Right cardiac atrium (tissue), 5 donors: Measurements from ENCODE around the gene FIGNL1. TPM values are rescaled to one million over a fixed set of nuclear protein-coding genes. Genes with fewer than 3 reads are reported as not detected.

Experiments used
- ATAC-seq, 2 donors: fragments of 200-7000 bp; cut with Tn5 transposase; one replicate each; pipeline versions ENCODE4 v1.8.0 to v1.9.1; 2020; ENCODE audit warnings: moderate library complexity in 2 of 2, mild to moderate bottlenecking in 1 of 2
- DNase-seq, 3 donors: peaks; one replicate each; pipeline ENCODE4 v3.0.0-alpha.2; 2020
- H3K27ac ChIP-seq: one replicate; pipeline ENCODE4 v1.5.1; 2013; ENCODE audit warnings: mild to moderate bottlenecking, low read length, control low read depth, moderate library complexity
- H3K27me3 ChIP-seq: one replicate; pipeline ENCODE4 v1.6.1; 2013; ENCODE audit not compliant: control insufficient read depth, insufficient read depth
- H3K4me1 ChIP-seq: one replicate; pipeline ENCODE4 v1.6.1; 2013; ENCODE audit warnings: low read length; ENCODE audit not compliant: control insufficient read depth, insufficient read depth
- H3K4me3 ChIP-seq: one replicate; pipeline ENCODE4 v1.5.1; 2013; ENCODE audit warnings: low read length, control low read depth
- H3K9me3 ChIP-seq: one replicate; pipeline ENCODE4 v1.6.1; 2013; ENCODE audit warnings: low read length; ENCODE audit not compliant: control insufficient read depth
- WGBS: extraction: QIAGEN DNeasy Blood & Tissue Kit; methylation state at CpG from one replicate; pipeline ENCODE4 v1.1.7; 2013; 5-methylcytosine and 5-hydroxymethylcytosine counted together
- intact Hi-C, 4 donors: fragments of 100-400 bp; cut with DNase I; formaldehyde crosslinking; loops; one replicate each; pipeline versions ENCODE4 v1.11.0 to v1.14.0; 2022 to 2023
- polyA plus RNA-seq: library from polyadenylated mRNA; stranded (reverse); fragments of 200-250 nt; gene quantifications from one replicate; pipeline ENCODE4 v1.2.3, GENCODE V29; 2013
- total RNA-seq, 4 donors: library from RNA; stranded (reverse); fragmentation: NEBNext Ultra II Directional; extraction: Animal tissue kit (Norgen Biotek cat#: 25700); gene quantifications; one replicate each; pipeline ENCODE4 v1.2.1, GENCODE V29; 2021
- donor health status: healthy with polysubstance abuse.
- donor health status: DM: no; HTN: yes; CAD: no.
- donor health status: DM: no; HTN: no; CAD: no.
- donor health status: DM: no; HTN: yes; CAD: no; lungs with severe emphysema.
- donor health status: DM: yes; HTN: yes; CAD: no.

The FIGNL1 gene
- total and polyA plus RNA-seq, 5 donors: 3.4 to 5.7 (median 4.6) TPM

GRCh38 chr7:50455658-50456057 is 5.5 kb upstream of the FIGNL1 start:
- H3K4me3 ChIP-seq: no peak overlapping the region
- peaks cover 1% of the 10 kb centered on the region for H3K4me1 ChIP-seq
- no peaks in the 10 kb centered on the region for H3K27me3 ChIP-seq
- ATAC-seq: no peak
- intact Hi-C loops: no loop called here
- H3K9me3 ChIP-seq: no peaks in the 10 kb centered on the region
- DNase-seq: no peak
- no peak overlapping the region for H3K27ac ChIP-seq

GRCh38 chr7:50454968-50455367 is 4.8 kb upstream of the FIGNL1 start:
- Histone ChIP-seq H3K4me1 (peaks cover 1% of the 10 kb centered on the region), H3K27me3 (no peaks in the 10 kb centered on the region), H3K27ac (no peak overlapping the region), H3K4me3 (no peak overlapping the region), H3K9me3 (no peaks in the 10 kb centered on the region)
- DNase-seq: no peak
- 60% methylated on average over 5 of the region's 5 CpGs for WGBS
- ATAC-seq: no peak
- intact Hi-C loops: no loop called here

- ATAC-seq (peak; percentile 36 to 55), DNase-seq (peak in 2 of 3 donors; percentile 68 to 69)
- Histone ChIP-seq H3K4me3 (peak overlapping the region; percentile 73), H3K27me3 (no peaks in the 10 kb centered on the region), H3K9me3 (no peaks in the 10 kb centered on the region), H3K27ac (no peak overlapping the region), H3K4me1 (no peaks in the 10 kb centered on the region)
- intact Hi-C loops: no loop called here
- 19% methylated on average over 32 of the region's 32 CpGs for WGBS
Observed at GRCh38 chr7:50450590-50451032, 461 bp upstream of the FIGNL1 start.

GRCh38 chr7:50449501-50449880 is 659 bp downstream of the FIGNL1 start:
- DNase-seq (no peak), ATAC-seq (no peak)
- 15% methylated on average over 5 of the region's 5 CpGs for WGBS
- no peaks in the 10 kb centered on the region for H3K9me3 ChIP-seq
- intact Hi-C loops: no loop called here
- H3K27me3 ChIP-seq: no peaks in the 10 kb centered on the region
- H3K4me3 ChIP-seq: peak overlapping the region; percentile 73
- no peaks in the 10 kb centered on the region for H3K4me1 ChIP-seq
- no peak overlapping the region for H3K27ac ChIP-seq

- no peaks in the 10 kb centered on the region for H3K27me3 ChIP-seq
- DNase-seq (no peak), ATAC-seq (no peak)
- H3K9me3 ChIP-seq: no peaks in the 10 kb centered on the region
- no peak overlapping the region for H3K27ac ChIP-seq
- no peak overlapping the region for H3K4me3 ChIP-seq
- intact Hi-C loops: no loop called here
- H3K4me1 ChIP-seq: no peaks in the 10 kb centered on the region
Observed at GRCh38 chr7:50448823-50449222, 1.3 kb downstream of the FIGNL1 start.

- no peaks in the 10 kb centered on the region for H3K9me3 ChIP-seq
- no peak for DNase-seq
- H3K4me1 ChIP-seq: no peaks in the 10 kb centered on the region
- no peak overlapping the region for H3K4me3 ChIP-seq
- intact Hi-C loops: no loop called here
- no peak for ATAC-seq
- no peaks in the 10 kb centered on the region for H3K27me3 ChIP-seq
- 78% methylated on average over 4 of the region's 4 CpGs for WGBS
- H3K27ac ChIP-seq: no peak overlapping the region
Observed at GRCh38 chr7:50446542-50446960, 3.6 kb downstream of the FIGNL1 start.

- Histone ChIP-seq H3K4me3 (no peak overlapping the region), H3K27ac (no peak overlapping the region), H3K27me3 (no peaks in the 10 kb centered on the region), H3K9me3 (no peaks in the 10 kb centered on the region), H3K4me1 (no peaks in the 10 kb centered on the region)
- DNase-seq (no peak), ATAC-seq (no peak)
- WGBS: 74% methylated on average over 3 of the region's 3 CpGs
- intact Hi-C loops: no loop called here
Observed at GRCh38 chr7:50436133-50436806, 13.9 kb downstream of the FIGNL1 start.

- Histone ChIP-seq H3K27me3 (no peaks in the 10 kb centered on the region), H3K4me1 (no peaks in the 10 kb centered on the region), H3K4me3 (no peak overlapping the region), H3K9me3 (no peaks in the 10 kb centered on the region), H3K27ac (no peak overlapping the region)
- intact Hi-C loops: no loop called here
- WGBS: 72% methylated on average over 4 of the region's 4 CpGs
- DNase-seq: no peak
- ATAC-seq: no peak
Observed at GRCh38 chr7:50431722-50432305, 18.3 kb downstream of the FIGNL1 start.

- no peaks in the 10 kb centered on the region for H3K27me3 ChIP-seq
- 80% methylated on average over 2 of the region's 2 CpGs for WGBS
Observed at GRCh38 chr7:50431316-50431715, 18.8 kb downstream of the FIGNL1 start.

GRCh38 chr7:50428911-50429310 is 21.2 kb downstream of the FIGNL1 start:
- no peak for DNase-seq
- no peak for ATAC-seq
- no peaks in the 10 kb centered on the region for H3K27me3 ChIP-seq
- intact Hi-C loops: no loop called here
- no peak overlapping the region for H3K4me3 ChIP-seq
- H3K9me3 ChIP-seq: no peaks in the 10 kb centered on the region
- WGBS: 77% methylated on average over 3 of the region's 3 CpGs
- no peaks in the 10 kb centered on the region for H3K4me1 ChIP-seq
- no peak overlapping the region for H3K27ac ChIP-seq

More at GRCh38 chr7:50431316-50431715, 18.8 kb downstream of the FIGNL1 start:
- ATAC-seq (no peak), DNase-seq (no peak)
- intact Hi-C loops: no loop called here
- H3K4me3 ChIP-seq: no peak overlapping the region
- no peak overlapping the region for H3K27ac ChIP-seq
- no peaks in the 10 kb centered on the region for H3K4me1 ChIP-seq
- no peaks in the 10 kb centered on the region for H3K9me3 ChIP-seq

GRCh38 chr7:50427518-50427917 is 22.6 kb downstream of the FIGNL1 start:
- no peaks in the 10 kb centered on the region for H3K27me3 ChIP-seq
- no peak for DNase-seq
- 80% methylated on average over 2 of the region's 2 CpGs for WGBS
- no peak for ATAC-seq
- H3K4me3 ChIP-seq: no peak overlapping the region
- no peaks in the 10 kb centered on the region for H3K9me3 ChIP-seq
- intact Hi-C loops: no loop called here
- no peak overlapping the region for H3K27ac ChIP-seq
- H3K4me1 ChIP-seq: no peaks in the 10 kb centered on the region
